Fibroblast of pulmonary artery (primary cell): ENCODE measurements around the gene TBL1X.

Source experiments
- DNase-seq: peaks from one replicate; pipeline ENCODE4 v3.0.0-alpha.2; 2010; ENCODE audit warnings: low read depth
- H3K4me3 ChIP-seq: replicated peaks from 2 replicates; pipeline ENCODE4 v1.5.1; 2011; ENCODE audit warnings: low read depth, mild to moderate bottlenecking, control low read depth, low read length, moderate library complexity
- TF ChIP-seq, protein P1 (sequence below): IDR thresholded peaks from 2 replicates; pipeline ENCODE4 v1.5.1; 2011; ENCODE audit warnings: mild to moderate bottlenecking, control low read depth, low read length, inconsistent platforms; ENCODE audit errors: missing control alignments

Gene TBL1X

DNA sequence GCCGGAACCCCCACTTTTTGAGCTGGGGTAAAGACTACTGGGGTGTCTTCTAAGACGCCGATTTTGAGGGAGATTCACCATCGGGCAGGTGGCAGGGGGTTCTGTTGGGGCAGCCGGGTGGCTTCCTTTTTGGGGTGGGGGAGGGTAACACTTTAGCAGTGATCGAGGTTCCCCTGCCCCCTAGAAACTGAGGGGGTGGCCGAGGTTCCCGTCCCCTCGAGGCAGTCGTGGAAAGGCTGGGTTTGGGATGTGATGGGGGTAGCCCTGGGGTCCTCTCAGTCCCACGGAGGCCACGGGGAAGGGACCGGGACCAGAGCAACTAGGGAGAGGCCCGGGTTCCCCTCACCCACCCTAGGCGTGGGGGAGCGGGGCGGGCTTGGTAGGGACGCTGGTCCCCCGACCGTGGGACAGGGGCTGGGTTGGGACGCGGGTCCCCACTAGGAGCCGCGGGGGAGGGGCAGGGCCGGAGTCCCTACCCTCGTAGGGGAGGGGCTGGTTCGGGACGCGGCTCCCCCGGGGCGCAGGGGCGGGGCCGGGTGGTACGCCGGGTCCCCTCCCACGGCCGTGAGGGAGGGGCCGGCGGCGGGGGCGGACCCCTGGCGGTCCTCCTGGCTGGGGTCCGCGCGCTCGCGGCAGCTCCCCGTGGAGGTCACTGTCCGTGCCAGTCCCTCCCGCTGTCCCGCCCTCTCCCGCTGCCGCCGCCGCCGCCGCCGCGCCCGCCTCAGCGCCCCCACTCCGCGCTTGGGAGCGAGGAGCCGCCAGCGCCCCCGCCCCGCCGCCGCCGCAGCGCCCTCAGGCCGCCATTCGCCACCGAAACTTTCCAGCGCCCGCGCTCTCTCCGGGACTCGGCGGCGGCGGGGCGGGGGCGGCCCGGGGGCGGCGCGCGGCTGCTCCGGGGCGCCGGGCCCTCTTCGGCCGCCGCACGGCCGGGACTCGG, at the start of gene TBL1X:
TBL1X (plus strand) TSS at position 624 of the 937 bp plus-strand sequence. CDS start 188,529 bp downstream, outside the sequence.
- peak; percentile 40 for DNase-seq
- H3K4me3 ChIP-seq = peak within 1 kb of the TSS; percentile 62
- TF ChIP-seq, protein P1, sequence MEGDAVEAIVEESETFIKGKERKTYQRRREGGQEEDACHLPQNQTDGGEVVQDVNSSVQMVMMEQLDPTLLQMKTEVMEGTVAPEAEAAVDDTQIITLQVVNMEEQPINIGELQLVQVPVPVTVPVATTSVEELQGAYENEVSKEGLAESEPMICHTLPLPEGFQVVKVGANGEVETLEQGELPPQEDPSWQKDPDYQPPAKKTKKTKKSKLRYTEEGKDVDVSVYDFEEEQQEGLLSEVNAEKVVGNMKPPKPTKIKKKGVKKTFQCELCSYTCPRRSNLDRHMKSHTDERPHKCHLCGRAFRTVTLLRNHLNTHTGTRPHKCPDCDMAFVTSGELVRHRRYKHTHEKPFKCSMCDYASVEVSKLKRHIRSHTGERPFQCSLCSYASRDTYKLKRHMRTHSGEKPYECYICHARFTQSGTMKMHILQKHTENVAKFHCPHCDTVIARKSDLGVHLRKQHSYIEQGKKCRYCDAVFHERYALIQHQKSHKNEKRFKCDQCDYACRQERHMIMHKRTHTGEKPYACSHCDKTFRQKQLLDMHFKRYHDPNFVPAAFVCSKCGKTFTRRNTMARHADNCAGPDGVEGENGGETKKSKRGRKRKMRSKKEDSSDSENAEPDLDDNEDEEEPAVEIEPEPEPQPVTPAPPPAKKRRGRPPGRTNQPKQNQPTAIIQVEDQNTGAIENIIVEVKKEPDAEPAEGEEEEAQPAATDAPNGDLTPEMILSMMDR = no peak

DNA sequence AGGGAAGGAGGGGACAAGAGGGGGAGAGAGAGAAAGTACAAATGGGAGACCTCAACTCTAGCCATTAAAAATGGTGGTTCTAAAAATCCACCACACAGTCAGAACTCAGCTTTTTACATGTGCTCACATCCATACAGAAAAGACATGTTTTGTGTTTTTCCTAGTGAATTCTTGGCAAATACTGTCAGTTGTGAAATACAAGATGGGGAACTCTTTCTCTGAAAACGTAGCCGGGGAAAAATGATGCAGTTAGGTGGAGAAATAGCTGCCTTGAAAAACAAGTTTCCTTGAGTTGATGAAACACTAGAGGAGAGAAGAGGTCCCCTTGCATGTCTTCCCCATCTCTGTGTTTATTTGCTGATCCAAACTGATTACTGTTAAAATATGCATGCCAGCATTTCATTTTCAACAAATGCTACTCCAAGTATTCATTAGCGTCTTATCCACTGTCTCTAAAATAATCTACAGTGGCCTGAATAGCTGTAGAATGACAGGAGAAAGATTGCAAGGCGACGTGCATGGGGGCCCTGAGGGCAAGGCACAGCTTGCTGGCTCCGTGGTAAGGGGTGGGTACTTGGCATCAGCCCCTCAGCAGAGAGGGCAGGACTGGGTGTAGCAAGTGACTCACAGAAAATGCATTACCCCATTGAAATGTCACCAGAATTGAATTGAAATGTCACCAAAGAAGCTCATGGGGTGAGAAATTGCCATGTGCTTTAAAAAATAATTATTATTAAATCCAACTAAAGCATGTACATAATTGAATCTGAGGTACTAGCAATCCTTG, 48.1 kb upstream of the TBL1X start:
- no peak overlapping the region for H3K4me3 ChIP-seq
- DNase-seq = peak; percentile 77
- TF ChIP-seq, protein P1 = no peak

DNA sequence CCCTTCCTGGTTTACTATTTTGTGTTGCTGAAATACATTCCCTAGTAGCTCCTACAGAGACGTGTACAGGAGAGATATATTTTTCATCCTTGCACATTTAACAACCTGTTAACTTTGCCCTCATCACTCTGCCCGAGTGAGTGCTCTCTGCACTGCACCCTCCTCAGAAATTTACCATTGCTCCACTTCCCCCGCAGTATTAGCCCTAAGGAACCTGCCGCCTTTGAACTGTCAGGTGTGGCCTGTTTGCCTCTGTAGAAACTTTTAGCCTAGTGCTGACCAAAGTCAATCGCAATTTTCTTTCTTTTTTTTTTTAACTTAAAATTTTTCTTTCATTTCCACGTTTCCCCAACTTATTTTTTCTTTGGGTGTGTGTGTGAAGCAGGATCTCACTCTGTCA, 46.6 kb upstream of the TBL1X start:
- DNase-seq = no peak
- no peak overlapping the region for H3K4me3 ChIP-seq
- TF ChIP-seq, protein P1 = no peak

DNA sequence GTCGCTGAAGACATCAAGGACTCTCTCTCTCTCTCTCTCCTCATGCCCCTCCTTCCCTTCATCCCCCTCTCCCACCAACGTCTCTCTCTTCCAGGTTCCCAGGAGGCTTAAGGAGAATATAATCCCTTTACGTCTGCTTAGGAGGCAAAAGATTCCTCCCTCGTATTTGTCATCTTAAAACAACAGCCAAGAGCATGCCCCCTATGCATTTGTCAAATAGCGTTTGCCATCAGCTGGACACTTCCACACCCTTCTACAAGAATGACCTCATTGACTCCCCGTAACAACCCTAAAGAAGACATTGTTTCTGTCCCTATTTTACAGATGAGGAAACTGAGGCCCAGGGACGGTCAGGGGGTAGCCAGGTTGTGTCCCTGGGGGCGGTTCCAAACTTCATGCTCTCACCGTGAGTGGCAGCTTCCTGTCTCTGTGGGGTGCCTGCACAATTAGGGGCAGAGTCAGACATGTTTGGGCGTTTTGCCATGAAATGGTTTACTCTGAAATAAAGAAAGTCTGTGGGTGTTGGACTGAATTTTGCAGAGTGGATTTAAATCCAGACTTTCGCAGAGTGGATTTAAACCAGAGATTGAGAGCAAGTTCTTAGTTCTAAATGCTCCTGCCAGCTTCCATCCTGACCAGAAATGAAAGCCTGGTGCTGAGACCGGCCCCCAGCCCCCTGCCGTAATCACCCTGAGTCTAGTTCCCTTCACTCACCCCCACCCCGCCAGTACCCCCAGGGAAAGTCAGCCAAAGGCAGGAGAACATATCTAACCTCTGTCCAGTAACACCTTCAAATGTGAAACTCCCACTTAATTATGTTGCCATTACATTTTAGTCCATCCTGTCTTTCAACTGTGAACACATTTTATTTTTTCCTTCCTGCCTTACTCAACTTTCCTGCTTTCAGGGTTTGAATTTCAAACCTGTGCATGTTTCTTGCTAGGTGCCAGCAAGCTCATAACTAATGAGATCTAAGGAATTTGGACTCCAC, 44.3 kb upstream of the TBL1X start:
- TF ChIP-seq, protein P1 = no peak
- no peak overlapping the region for H3K4me3 ChIP-seq
- peak; percentile 8 for DNase-seq

DNA sequence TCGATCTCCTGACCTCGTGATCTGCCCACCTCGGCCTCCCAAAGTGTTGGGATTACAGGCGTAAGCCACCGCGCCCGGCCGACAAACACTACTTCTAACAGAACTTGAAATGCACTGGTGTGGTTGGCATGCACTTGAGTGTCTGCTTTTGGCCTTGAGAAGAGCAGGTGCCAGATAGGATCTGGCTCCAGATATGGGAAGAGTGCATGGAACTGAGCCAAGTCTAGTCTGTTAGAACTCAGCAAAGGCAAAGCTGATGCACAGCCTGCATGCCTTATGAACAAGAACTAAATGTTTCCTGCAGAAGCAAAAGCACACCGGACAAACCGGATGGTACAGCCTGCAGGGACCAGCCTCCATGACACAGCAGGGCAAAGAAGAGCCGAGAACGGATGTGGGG, 35.1 kb upstream of the TBL1X start:
- TF ChIP-seq, protein P1 = no peak
- no peak for DNase-seq
- no peak overlapping the region for H3K4me3 ChIP-seq

DNA sequence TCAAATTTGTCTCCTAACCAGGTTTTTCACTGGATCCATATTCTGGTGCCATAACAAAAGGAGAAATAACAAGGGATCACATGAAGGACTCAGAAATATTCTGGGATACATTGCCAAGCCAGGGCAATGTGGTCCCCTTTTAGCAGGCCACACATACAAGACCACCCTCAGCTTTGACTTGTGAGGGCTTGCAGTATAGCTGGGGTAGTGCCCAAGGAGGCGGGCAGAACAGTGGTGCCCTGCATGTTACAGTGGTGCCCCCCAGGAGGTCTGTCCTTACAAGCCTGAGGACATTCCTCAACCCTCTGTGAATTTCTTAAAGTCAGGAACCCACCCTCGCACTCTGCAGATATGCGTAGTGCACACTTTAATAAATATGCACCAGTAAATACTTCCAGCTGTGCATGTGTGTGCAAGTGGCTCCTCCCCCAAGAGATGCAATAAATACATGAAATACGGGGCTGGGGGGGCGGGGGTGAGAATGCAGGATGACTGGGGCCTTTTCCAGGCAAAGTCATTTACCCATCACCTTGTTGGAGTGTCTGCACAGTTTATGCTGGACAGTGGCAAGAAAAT, 34.4 kb upstream of the TBL1X start:
- no peak for DNase-seq
- TF ChIP-seq, protein P1 = no peak
- H3K4me3 ChIP-seq = no peak overlapping the region
